Endothelial cell of umbilical vein (primary cell): Measurements from ENCODE around the gene AJUBA. TPM values are rescaled to one million over a fixed set of nuclear protein-coding genes. Genes with fewer than 3 reads are reported as not detected.

Source experiments
- BruUV-seq: library from RNA; stranded (reverse); fragments of 400-500 nt; replicated peaks from 2 replicates; lab custom pipeline; 2021; lab: Mats Ljungman, UMichigan
- CTCF ChIA-PET: fragments of 300-600, 350-600 bp; sonication (Branson Sonifier 250); formaldehyde crosslinking; loops from one replicate; lab custom pipeline; 2021; ENCODE audit warnings: antibody characterized with exemption, inconsistent platforms; lab: Charles Lee
- POLR2A ChIA-PET: fragments of 300-600, 350-600 bp; sonication (Branson Sonifier 250); formaldehyde crosslinking; loops from one replicate; lab custom pipeline; 2021; ENCODE audit warnings: antibody characterized with exemption, inconsistent platforms; lab: Charles Lee
- DNase-seq: peaks from one replicate; pipeline ENCODE4 v3.0.0-alpha.2; 2011; ENCODE audit warnings: low read depth, low spot score
- FAIRE-seq: peaks from 2 replicates; lab custom pipeline; 2011; peaks lifted over from hg19 to GRCh38; lab: Jason Lieb, UNC
- H2AFZ ChIP-seq: 2 replicates; pipeline ENCODE4 v1.6.0; 2012; ENCODE audit warnings: low read depth, low read length, control low read depth, inconsistent platforms
- H3K27ac ChIP-seq: 2 replicates; pipeline ENCODE4 v1.5.1; 2011; ENCODE audit warnings: low read depth, mild to moderate bottlenecking, control low read depth, low read length, moderate library complexity; ENCODE audit not compliant: insufficient read depth
- H3K27me3 ChIP-seq, 2 experiments: 2 replicates each; pipeline versions ENCODE4 v1.6.0 to v1.6.1; 2011; ENCODE audit warnings: low read length in 2 of 2, mixed read lengths in 1 of 2; ENCODE audit not compliant: control insufficient read depth in 2 of 2, insufficient read depth in 2 of 2
- H3K36me3 ChIP-seq, 2 experiments: 2 replicates in 1 of 2; 3 replicates in 1 of 2; pipeline ENCODE4 v1.5.1; 2011; ENCODE audit warnings: low read length in 2 of 2, mild to moderate bottlenecking in 1 of 2, moderate library complexity in 1 of 2; ENCODE audit not compliant: control insufficient read depth in 2 of 2, insufficient read depth in 2 of 2; ENCODE audit errors: extremely low read depth in 1 of 2
- H3K4me1 ChIP-seq: 3 replicates; pipeline ENCODE4 v1.5.1; 2011; ENCODE audit warnings: mild to moderate bottlenecking, low read length; ENCODE audit not compliant: control insufficient read depth, insufficient read depth; ENCODE audit errors: extremely low read depth
- H3K4me2 ChIP-seq: 2 replicates; pipeline ENCODE4 v1.6.1; 2011; ENCODE audit warnings: low read length, control low read depth, mixed read lengths; ENCODE audit not compliant: insufficient read depth
- H3K4me3 ChIP-seq, 3 experiments: fragments of 200-600 bp in 1 of 3; sonication (generic), shearing (Covaris generic) in 1 of 3; replicated peaks in 1 of 3; 2 replicates each; pipeline ENCODE4 v1.5.1; 2011 to 2016; ENCODE audit warnings: control low read depth in 3 of 3, low read length in 3 of 3, mild to moderate bottlenecking in 2 of 3, inconsistent platforms in 1 of 3, low read depth in 1 of 3, moderate library complexity in 1 of 3; ENCODE audit not compliant: insufficient read depth in 1 of 3
- H3K79me2 ChIP-seq: 2 replicates; pipeline ENCODE4 v1.6.0; 2012; ENCODE audit warnings: low read length, inconsistent platforms; ENCODE audit not compliant: control insufficient read depth, insufficient read depth
- H3K9ac ChIP-seq: replicated peaks from 2 replicates; pipeline ENCODE3; 2011; ENCODE audit warnings: low read length, control low read depth; ENCODE audit not compliant: insufficient read depth; ENCODE audit errors: extremely low read depth
- H3K9me1 ChIP-seq: replicated peaks from 3 replicates; pipeline ENCODE4 v1.6.0; 2011; ENCODE audit warnings: mild to moderate bottlenecking, low read length; ENCODE audit not compliant: control insufficient read depth, insufficient read depth; ENCODE audit errors: extremely low read depth
- H3K9me3 ChIP-seq: replicated peaks from 2 replicates; pipeline ENCODE4 v1.5.1; 2012; ENCODE audit warnings: low read length, inconsistent platforms; ENCODE audit not compliant: control insufficient read depth, insufficient read depth
- H4K20me1 ChIP-seq: replicated peaks from 2 replicates; pipeline ENCODE3; 2011; ENCODE audit warnings: mild to moderate bottlenecking, low read length; ENCODE audit not compliant: control insufficient read depth, insufficient read depth; ENCODE audit errors: extremely low read depth
- EZH2 ChIP-seq: IDR thresholded peaks from 2 replicates; pipeline ENCODE4 v1.6.1; 2012; ENCODE audit warnings: borderline replicate concordance, low read depth, mild to moderate bottlenecking, moderate library complexity, low read length, inconsistent platforms; ENCODE audit not compliant: severe bottlenecking
- FOS ChIP-seq: IDR thresholded peaks from 2 replicates; pipeline ENCODE4 v1.6.1; 2011; ENCODE audit warnings: mild to moderate bottlenecking, low read length, moderate library complexity, borderline replicate concordance; ENCODE audit not compliant: insufficient read depth
- GATA2 ChIP-seq: IDR thresholded peaks from 2 replicates; pipeline ENCODE4 v1.7.0; 2011; ENCODE audit warnings: low read depth, mild to moderate bottlenecking, moderate library complexity, mixed read lengths, low read length; ENCODE audit not compliant: insufficient read length, insufficient read depth
- JUN ChIP-seq: IDR thresholded peaks from 2 replicates; pipeline ENCODE4 v1.6.1; 2011; ENCODE audit warnings: borderline replicate concordance, low read depth; ENCODE audit not compliant: insufficient read length, insufficient read depth
- MYC ChIP-seq: IDR thresholded peaks from one replicate; pipeline ENCODE4 v1.6.1; 2011; ENCODE audit warnings: mild to moderate bottlenecking, low read depth, low read length
- POLR2AphosphoS5 ChIP-seq: IDR thresholded peaks from 2 replicates; pipeline ENCODE4 v1.6.1; 2012; ENCODE audit warnings: low read depth, mild to moderate bottlenecking, control low read depth, low read length, moderate library complexity; ENCODE audit not compliant: insufficient read depth
- dilution Hi-C: fragments of 300-500 bp; cut with MboI; formaldehyde crosslinking; loops from one replicate; pipeline ENCODE4 v1.15.0; 2019; ENCODE audit warnings: low sequenced_read_pairs; ENCODE audit not compliant: extremely low pct_ligation_motif_present
- intact Hi-C: fragments of 100-400 bp; cut with micrococcal nuclease; formaldehyde crosslinking; loops from one replicate; pipeline ENCODE4 v1.10.0; 2022
- polyA plus RNA-seq, 4 experiments: library from polyadenylated mRNA; depleted of rRNA in 3 of 4; stranded (reverse) in 3 of 4; unstranded in 1 of 4; fragments of >200 nt; gene quantifications; 2 replicates each; pipeline versions ENCODE4 v1.2.1 to v1.2.3, GENCODE V29; 2011 to 2012; ENCODE audit warnings: missing spikeins in 1 of 4
- total RNA-seq: library from RNA; stranded (reverse); gene quantifications from 2 replicates; pipeline ENCODE4 v1.2.3, GENCODE V29; 2021
- TF ChIP-seq, protein P1 (sequence below), 2 donors: IDR thresholded peaks; 1 replicate in 1 of 2; 2 replicates in 1 of 2; pipeline ENCODE4 v1.5.1; 2011; ENCODE audit warnings: low read length in 2 of 2, mild to moderate bottlenecking in 2 of 2, moderate library complexity in 2 of 2, control low read depth in 1 of 2, inconsistent platforms in 1 of 2, low read depth in 1 of 2; ENCODE audit not compliant: insufficient read depth in 1 of 2; ENCODE audit errors: extremely low read depth in 1 of 2

Gene AJUBA
- total and polyA plus RNA-seq, 2 donors (not counting 3 experiments of a cell fraction or from before 2014, with no cell fraction given) = 50.0 to 61.7 TPM

DNA sequence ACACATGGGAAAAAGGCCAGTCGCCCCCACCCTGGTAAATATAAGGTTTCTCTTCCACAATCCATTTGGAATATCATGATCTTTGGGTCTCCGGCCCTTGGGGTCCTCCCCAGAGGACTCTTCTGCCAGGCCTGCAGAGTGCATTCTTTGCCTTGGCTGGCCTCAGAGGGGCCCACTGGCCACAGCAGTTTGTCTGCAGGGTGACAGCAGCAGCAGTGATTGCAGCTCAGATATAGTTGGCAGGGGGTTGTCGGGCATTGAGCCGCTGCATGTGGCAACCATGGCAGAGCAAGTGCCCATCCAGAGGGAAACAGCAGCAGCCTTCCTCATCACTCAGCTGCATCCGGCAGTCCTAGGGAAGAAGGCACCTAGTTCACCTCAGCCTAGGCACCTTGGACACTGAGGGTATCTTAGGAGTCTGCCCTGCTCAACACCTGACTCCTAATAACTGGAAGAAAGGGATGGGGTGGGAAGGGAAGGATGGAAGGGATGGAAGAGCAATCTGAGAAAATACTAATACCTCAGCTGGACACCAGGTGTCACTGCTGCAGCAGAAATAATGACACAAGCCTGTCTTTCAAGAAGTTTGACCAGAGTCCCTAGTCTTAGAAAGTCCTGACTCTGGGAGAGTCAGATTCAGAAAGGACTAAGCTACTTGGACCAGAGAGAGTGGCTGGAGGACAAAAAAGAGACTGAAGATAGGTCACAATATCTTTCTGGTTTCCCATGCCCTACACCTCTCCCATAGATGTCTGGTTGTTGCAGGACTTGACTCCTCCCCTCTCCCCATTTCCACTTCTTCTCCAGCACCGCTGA is 8.9 kb downstream of the AJUBA start:
- H3K9ac ChIP-seq = no peak overlapping the region
- intact Hi-C loops = loop anchor here (1.0 kb wide), 2 partner anchors 10 to 85 kb away; no protein-coding TSS in a partner anchor
- H3K27me3 ChIP-seq = no peaks in the 10 kb centered on the region
- ChIA-PET CTCF (interaction anchor here (0.6 to 8.7 kb wide), 27 partner anchors 9 to 417 kb away, joined by 3 to 125 read pairs (median 5); partner anchors contain the start of genes AJUBA, CDH24, HAUS4 and PRMT5), POLR2A (interaction anchor here (0.6 to 1.7 kb wide), 2 partner anchors 9 to 85 kb away, joined by 8 to 10 read pairs; partner anchors contain the start of gene AJUBA)
- BruUV-seq = no TSS peak
- no peaks in the 10 kb centered on the region for H3K9me1 ChIP-seq
- no peak for TF ChIP-seq EZH2
- TF ChIP-seq POLR2AphosphoS5 = no peak
- TF ChIP-seq GATA2 = no peak
- TF ChIP-seq MYC = no peak
- TF ChIP-seq JUN = no peak
- TF ChIP-seq FOS = no peak
- TF ChIP-seq, protein P1, sequence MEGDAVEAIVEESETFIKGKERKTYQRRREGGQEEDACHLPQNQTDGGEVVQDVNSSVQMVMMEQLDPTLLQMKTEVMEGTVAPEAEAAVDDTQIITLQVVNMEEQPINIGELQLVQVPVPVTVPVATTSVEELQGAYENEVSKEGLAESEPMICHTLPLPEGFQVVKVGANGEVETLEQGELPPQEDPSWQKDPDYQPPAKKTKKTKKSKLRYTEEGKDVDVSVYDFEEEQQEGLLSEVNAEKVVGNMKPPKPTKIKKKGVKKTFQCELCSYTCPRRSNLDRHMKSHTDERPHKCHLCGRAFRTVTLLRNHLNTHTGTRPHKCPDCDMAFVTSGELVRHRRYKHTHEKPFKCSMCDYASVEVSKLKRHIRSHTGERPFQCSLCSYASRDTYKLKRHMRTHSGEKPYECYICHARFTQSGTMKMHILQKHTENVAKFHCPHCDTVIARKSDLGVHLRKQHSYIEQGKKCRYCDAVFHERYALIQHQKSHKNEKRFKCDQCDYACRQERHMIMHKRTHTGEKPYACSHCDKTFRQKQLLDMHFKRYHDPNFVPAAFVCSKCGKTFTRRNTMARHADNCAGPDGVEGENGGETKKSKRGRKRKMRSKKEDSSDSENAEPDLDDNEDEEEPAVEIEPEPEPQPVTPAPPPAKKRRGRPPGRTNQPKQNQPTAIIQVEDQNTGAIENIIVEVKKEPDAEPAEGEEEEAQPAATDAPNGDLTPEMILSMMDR (IDR thresholded peaks at IDR 0.05; ENCODE audit: extremely low read depth in 1 of 2, insufficient read depth in 1 of 2, low read depth in 1 of 2, low read length in 2 of 2) = peak; percentile 53 to 54
- dilution Hi-C loops = no loop called here
- no peak overlapping the region for H3K27ac ChIP-seq
- no peaks in the 10 kb centered on the region for H4K20me1 ChIP-seq
- H3K79me2 ChIP-seq = peaks cover 9% of the 10 kb centered on the region
- H3K9me3 ChIP-seq = no peaks in the 10 kb centered on the region
- H2AFZ ChIP-seq = no peak overlapping the region
- no peak overlapping the region for H3K4me2 ChIP-seq
- DNase-seq (peak; percentile 72), FAIRE-seq (peak; percentile 88)
- no peak overlapping the region for H3K4me3 ChIP-seq
- H3K36me3 ChIP-seq = peaks cover 32 to 33% of the 10 kb centered on the region in 2 experiments
- H3K4me1 ChIP-seq = peaks cover 31% of the 10 kb centered on the region
